ENCODE data around the gene UTS2R.

Gene UTS2R

GRCh38 chr17:82403662-82404660 is 32.4 kb downstream of the UTS2R start:
- no peak for TF ChIP-seq CTCF (IDR thresholded peaks at IDR 0.05; ENCODE audit: extremely low read depth, missing control alignments)
- DNase-seq (ENCODE audit: low spot score): no peak

GRCh38 chr17:82405051-82405450 is 33.5 kb downstream of the UTS2R start:
- no peak for TF ChIP-seq CTCF (IDR thresholded peaks at IDR 0.05; ENCODE audit: extremely low read depth, missing control alignments)
- no peak for DNase-seq (ENCODE audit: low spot score)

GRCh38 chr17:82406131-82406671 is 34.6 kb downstream of the UTS2R start:
- DNase-seq (ENCODE audit: low spot score): no peak
- TF ChIP-seq CTCF (IDR thresholded peaks at IDR 0.05; ENCODE audit: extremely low read depth, missing control alignments): no peak

- no peak for TF ChIP-seq CTCF (IDR thresholded peaks at IDR 0.05; ENCODE audit: extremely low read depth, missing control alignments)
- DNase-seq (ENCODE audit: low spot score): no peak
Measured at GRCh38 chr17:82407255-82407654, 35.7 kb downstream of the UTS2R start.

GRCh38 chr17:82408288-82408937 is 36.8 kb downstream of the UTS2R start:
- DNase-seq (ENCODE audit: low spot score): no peak
- no peak for TF ChIP-seq CTCF (IDR thresholded peaks at IDR 0.05; ENCODE audit: extremely low read depth, missing control alignments)

- DNase-seq (ENCODE audit: low spot score): no peak
- no peak for TF ChIP-seq CTCF (IDR thresholded peaks at IDR 0.05; ENCODE audit: extremely low read depth, missing control alignments)
Measured at GRCh38 chr17:82408938-82409318, 37.4 kb downstream of the UTS2R start.
